H9 (cell line): ENCODE data around the gene UNK. TPM values are rescaled to one million over a fixed set of nuclear protein-coding genes. Genes with fewer than 3 reads are reported as not detected.

ENCODE experiments used
- DNase-seq: peaks from one replicate; pipeline ENCODE4 v3.0.0-alpha.2; 2017
- H2AFZ ChIP-seq: one replicate; pipeline ENCODE4 v1.6.1; 2013; ENCODE audit warnings: mild to moderate bottlenecking, low read length, control low read depth, moderate library complexity
- H2AK5ac ChIP-seq: 2 replicates; pipeline ENCODE4 v1.6.1; 2013; ENCODE audit warnings: low read length, control low read depth, mixed read lengths; ENCODE audit not compliant: insufficient read length
- H2BK120ac ChIP-seq: one replicate; pipeline ENCODE4 v1.6.1; 2013; ENCODE audit warnings: low read depth, mild to moderate bottlenecking, low read length, control low read depth, inconsistent platforms; ENCODE audit not compliant: poor library complexity, severe bottlenecking
- H2BK12ac ChIP-seq: 2 replicates; pipeline ENCODE4 v1.6.1; 2013; ENCODE audit warnings: low read length, control low read depth, mixed read lengths, low read depth; ENCODE audit not compliant: insufficient read length
- H2BK15ac ChIP-seq: 2 replicates; pipeline ENCODE4 v1.6.1; 2013; ENCODE audit warnings: low read depth, low read length, control low read depth
- H2BK20ac ChIP-seq: one replicate; pipeline ENCODE4 v1.6.1; 2013; ENCODE audit warnings: low read depth, mild to moderate bottlenecking, low read length, control low read depth, inconsistent platforms; ENCODE audit not compliant: poor library complexity, severe bottlenecking
- H2BK5ac ChIP-seq: 2 replicates; pipeline ENCODE4 v1.6.1; 2013; ENCODE audit warnings: low read length, control low read depth, mixed read lengths; ENCODE audit not compliant: insufficient read length
- H3K14ac ChIP-seq: 2 replicates; pipeline ENCODE4 v1.6.1; 2013; ENCODE audit warnings: low read length, control low read depth; ENCODE audit not compliant: insufficient read depth
- H3K18ac ChIP-seq: 2 replicates; pipeline ENCODE4 v1.6.1; 2013; ENCODE audit warnings: low read depth, mild to moderate bottlenecking, mixed read lengths, low read length, control low read depth; ENCODE audit not compliant: insufficient read length
- H3K23ac ChIP-seq: 2 replicates; pipeline ENCODE4 v1.6.1; 2013; ENCODE audit warnings: low read length, control low read depth, mixed read lengths, low read depth; ENCODE audit not compliant: insufficient read length
- H3K23me2 ChIP-seq: 2 replicates; pipeline ENCODE4 v1.6.1; 2013; ENCODE audit warnings: low read depth, mild to moderate bottlenecking, mixed read lengths, low read length, control low read depth; ENCODE audit not compliant: insufficient read length, poor library complexity, severe bottlenecking
- H3K27ac ChIP-seq: 2 replicates; pipeline ENCODE4 v1.5.1; 2013; ENCODE audit warnings: low read length, control low read depth, mixed read lengths, low read depth; ENCODE audit not compliant: insufficient read length
- H3K27me3 ChIP-seq: 2 replicates; pipeline ENCODE4 v1.6.1; 2013; ENCODE audit warnings: low read length, control low read depth, inconsistent platforms; ENCODE audit not compliant: insufficient read depth
- H3K4ac ChIP-seq: 2 replicates; pipeline ENCODE4 v1.6.1; 2013; ENCODE audit warnings: low read depth, mild to moderate bottlenecking, control low read depth, inconsistent platforms, low read length, moderate library complexity
- H3K4me1 ChIP-seq: 2 replicates; pipeline ENCODE4 v1.6.1; 2013; ENCODE audit warnings: low read length, control low read depth, inconsistent platforms; ENCODE audit not compliant: insufficient read depth
- H3K4me2 ChIP-seq: 2 replicates; pipeline ENCODE4 v1.6.1; 2013; ENCODE audit warnings: low read length, control low read depth, mixed read lengths; ENCODE audit not compliant: insufficient read length, insufficient read depth
- H3K56ac ChIP-seq: 2 replicates; pipeline ENCODE4 v1.6.1; 2013; ENCODE audit warnings: low read depth, mild to moderate bottlenecking, mixed read lengths, low read length, control low read depth; ENCODE audit not compliant: insufficient read length
- H3K79me1 ChIP-seq: 2 replicates; pipeline ENCODE4 v1.6.1; 2013; ENCODE audit warnings: low read depth, mild to moderate bottlenecking, moderate library complexity, low read length, control low read depth, inconsistent platforms; ENCODE audit not compliant: insufficient read depth, poor library complexity, severe bottlenecking
- H3K79me2 ChIP-seq: 2 replicates; pipeline ENCODE4 v1.6.1; 2013; ENCODE audit warnings: low read length, control low read depth, inconsistent platforms; ENCODE audit not compliant: insufficient read depth
- H3K9ac ChIP-seq: 2 replicates; pipeline ENCODE4 v1.6.1; 2013; ENCODE audit warnings: low read length, control low read depth, mixed read lengths; ENCODE audit not compliant: insufficient read length; ENCODE audit errors: extremely low read depth
- H3K9me3 ChIP-seq: one replicate; pipeline ENCODE4 v1.6.1; 2013; ENCODE audit warnings: low read depth, low read length, inconsistent platforms; ENCODE audit not compliant: control insufficient read depth
- H3T11ph ChIP-seq: one replicate; pipeline ENCODE4 v1.6.1; 2013; ENCODE audit warnings: mild to moderate bottlenecking, low read length, control low read depth, inconsistent platforms
- H4K20me1 ChIP-seq: one replicate; pipeline ENCODE4 v1.6.1; 2013; ENCODE audit not compliant: control insufficient read depth, insufficient read length, insufficient read depth
- H4K5ac ChIP-seq: 2 replicates; pipeline ENCODE4 v1.6.1; 2013; ENCODE audit warnings: low read depth, mild to moderate bottlenecking, mixed read lengths, low read length, control low read depth; ENCODE audit not compliant: insufficient read length
- H4K8ac ChIP-seq: replicated peaks from 2 replicates; pipeline ENCODE4 v1.6.1; 2013; ENCODE audit warnings: low read length, control low read depth, mixed read lengths, low read depth; ENCODE audit not compliant: insufficient read length
- H4K91ac ChIP-seq: 2 replicates; pipeline ENCODE4 v1.6.1; 2013; ENCODE audit warnings: low read depth, mild to moderate bottlenecking, moderate library complexity, mixed read lengths, low read length, control low read depth; ENCODE audit not compliant: insufficient read length
- H3K27ac Mint-ChIP-seq, 3 experiments: 2 replicates in 2 of 3; 3 replicates in 1 of 3; pipeline ENCODE4 v1.8.0; 2020 to 2021; ENCODE audit warnings: mixed read lengths in 3 of 3, mild to moderate bottlenecking in 1 of 3, moderate library complexity in 1 of 3
- H3K27me3 Mint-ChIP-seq: 2 replicates; pipeline ENCODE4 v1.8.0; 2021; ENCODE audit warnings: low read depth, mild to moderate bottlenecking, moderate library complexity, mixed read lengths
- H3K36me3 Mint-ChIP-seq, 3 experiments: 2 replicates in 2 of 3; 3 replicates in 1 of 3; pipeline ENCODE4 v1.8.0; 2020 to 2021; ENCODE audit warnings: low read depth in 3 of 3, mixed read lengths in 3 of 3; ENCODE audit not compliant: insufficient read depth in 1 of 3
- H3K4me1 Mint-ChIP-seq, 2 experiments: 2 replicates each; pipeline ENCODE4 v1.8.0; 2020; ENCODE audit warnings: mixed read lengths in 2 of 2
- H3K4me3 Mint-ChIP-seq, 2 experiments: 2 replicates in 1 of 2; 3 replicates in 1 of 2; pipeline ENCODE4 v1.8.0; 2020 to 2021; ENCODE audit warnings: mild to moderate bottlenecking in 2 of 2, mixed read lengths in 2 of 2, moderate library complexity in 1 of 2
- H3K9me3 Mint-ChIP-seq, 2 experiments: 2 replicates in 1 of 2; 3 replicates in 1 of 2; pipeline ENCODE4 v1.8.0; 2020; ENCODE audit warnings: mild to moderate bottlenecking in 2 of 2, mixed read lengths in 2 of 2, moderate library complexity in 1 of 2
- WGBS: extraction: QIAGEN DNeasy Blood & Tissue Kit; methylation state at CpG from one replicate; pipeline ENCODE4 v1.1.7; 2013; ENCODE audit warnings: missing lambda C conversion rate, low lambda C conversion rate, mixed read lengths; ENCODE audit not compliant: insufficient read length; ENCODE audit errors: extremely low coverage; 5-methylcytosine and 5-hydroxymethylcytosine counted together
- total RNA-seq: library from RNA; stranded (reverse); gene quantifications from 2 replicates; pipeline ENCODE4 v1.2.1, GENCODE V29; 2021
- TF ChIP-seq, protein P1 (sequence below): fragments of 200-600 bp; sonication (generic); conservative IDR thresholded peaks from 3 replicates; pipeline ENCODE4 v1.8.0; 2021; ENCODE audit warnings: antibody characterized with exemption, mild to moderate bottlenecking

UNK gene
- total RNA-seq, 1 experiment from 2014 or later, result 36.4 TPM

DNA sequence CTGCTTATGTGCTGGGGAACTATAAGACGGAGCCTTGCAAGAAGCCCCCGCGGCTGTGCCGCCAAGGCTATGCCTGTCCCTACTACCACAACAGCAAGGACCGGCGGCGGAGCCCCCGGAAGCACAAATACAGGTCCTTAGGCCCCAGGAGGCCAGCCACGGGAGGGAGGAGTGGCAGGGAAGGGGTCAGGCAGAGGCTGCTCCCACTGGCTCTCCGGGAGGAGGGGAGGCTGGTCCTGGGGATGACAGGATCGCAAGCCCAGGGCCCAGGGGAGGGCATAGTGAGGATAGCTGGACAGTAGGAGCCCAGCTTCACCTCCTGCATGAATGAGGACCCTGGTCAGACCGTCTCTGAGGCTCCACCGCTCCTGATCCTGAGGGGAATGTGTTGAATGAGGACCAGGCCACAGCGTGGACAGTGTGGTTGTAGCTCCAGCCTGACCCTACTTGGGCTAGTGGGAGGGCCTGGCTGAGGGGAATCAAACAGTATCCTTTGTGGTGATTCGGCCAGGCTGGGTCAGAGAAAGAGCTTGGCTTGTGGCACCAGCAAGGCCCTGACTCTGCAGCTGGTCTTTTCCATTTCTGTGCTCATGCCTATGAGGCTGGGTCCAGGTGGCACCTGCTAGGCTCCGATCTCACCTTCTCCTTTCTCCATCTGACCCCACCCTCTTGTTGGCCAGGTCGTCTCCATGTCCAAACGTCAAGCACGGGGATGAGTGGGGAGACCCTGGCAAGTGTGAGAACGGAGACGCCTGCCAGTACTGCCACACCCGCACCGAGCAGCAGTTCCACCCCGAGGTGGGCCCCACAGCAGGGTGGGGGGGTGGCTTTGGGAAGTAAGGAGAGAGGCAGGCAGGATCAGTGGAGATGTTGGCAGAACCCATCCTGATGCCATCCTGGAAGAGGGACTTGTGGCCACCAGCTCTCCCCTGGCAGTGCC is 28.7 kb downstream of the UNK start:
- no peak for DNase-seq
- Histone ChIP-seq H3K18ac (no peak overlapping the region), H4K20me1 (no peaks in the 10 kb centered on the region), H3K4me1 (no peaks in the 10 kb centered on the region), H4K5ac (no peak overlapping the region), H3K79me2 (no peaks in the 10 kb centered on the region), H3K56ac (no peak overlapping the region), H2BK20ac (no peak overlapping the region), H2BK5ac (no peak overlapping the region), H2AFZ (no peak overlapping the region), H3K9me3 (no peaks in the 10 kb centered on the region), H3K27ac (no peak overlapping the region), H4K8ac (no peak overlapping the region), H3K27me3 (no peaks in the 10 kb centered on the region), H3K4me2 (no peak overlapping the region), H4K91ac (no peak overlapping the region), H3K79me1 (no peaks in the 10 kb centered on the region), H2AK5ac (no peak overlapping the region), H3K9ac (no peak overlapping the region), H3K23ac (no peak overlapping the region), H2BK120ac (no peak overlapping the region), H2BK15ac (no peak overlapping the region), H3K4ac (no peak overlapping the region), H3T11ph (no peak overlapping the region), H2BK12ac (no peak overlapping the region), H3K14ac (no peak overlapping the region), H3K23me2 (no peaks in the 10 kb centered on the region)
- Mint-ChIP-seq H3K36me3 (peaks cover 9 to 65% (median 59%) of the 10 kb centered on the region in 3 experiments; a peak in 6 of 7 replicates), H3K9me3 (no peaks in the 10 kb centered on the region), H3K27me3 (no peaks in the 10 kb centered on the region), H3K4me3 (no peak overlapping the region), H3K4me1 (no peaks in the 10 kb centered on the region), H3K27ac (no peak overlapping the region)
- WGBS, result no CpG with 5 or more reads among the region's 24 CpGs
- TF ChIP-seq, protein P1, sequence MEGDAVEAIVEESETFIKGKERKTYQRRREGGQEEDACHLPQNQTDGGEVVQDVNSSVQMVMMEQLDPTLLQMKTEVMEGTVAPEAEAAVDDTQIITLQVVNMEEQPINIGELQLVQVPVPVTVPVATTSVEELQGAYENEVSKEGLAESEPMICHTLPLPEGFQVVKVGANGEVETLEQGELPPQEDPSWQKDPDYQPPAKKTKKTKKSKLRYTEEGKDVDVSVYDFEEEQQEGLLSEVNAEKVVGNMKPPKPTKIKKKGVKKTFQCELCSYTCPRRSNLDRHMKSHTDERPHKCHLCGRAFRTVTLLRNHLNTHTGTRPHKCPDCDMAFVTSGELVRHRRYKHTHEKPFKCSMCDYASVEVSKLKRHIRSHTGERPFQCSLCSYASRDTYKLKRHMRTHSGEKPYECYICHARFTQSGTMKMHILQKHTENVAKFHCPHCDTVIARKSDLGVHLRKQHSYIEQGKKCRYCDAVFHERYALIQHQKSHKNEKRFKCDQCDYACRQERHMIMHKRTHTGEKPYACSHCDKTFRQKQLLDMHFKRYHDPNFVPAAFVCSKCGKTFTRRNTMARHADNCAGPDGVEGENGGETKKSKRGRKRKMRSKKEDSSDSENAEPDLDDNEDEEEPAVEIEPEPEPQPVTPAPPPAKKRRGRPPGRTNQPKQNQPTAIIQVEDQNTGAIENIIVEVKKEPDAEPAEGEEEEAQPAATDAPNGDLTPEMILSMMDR, result no peak
